GM19023 (cell line): ENCODE data around the gene PLXNB2.

Source experiments
- ATAC-seq: cut with Tn5 transposase; IDR thresholded peaks from one replicate; pipeline ENCODE4 v1.9.1; 2021; ENCODE audit warnings: mild to moderate bottlenecking, moderate library complexity; ENCODE audit not compliant: unreplicated experiment

PLXNB2 gene

DNA sequence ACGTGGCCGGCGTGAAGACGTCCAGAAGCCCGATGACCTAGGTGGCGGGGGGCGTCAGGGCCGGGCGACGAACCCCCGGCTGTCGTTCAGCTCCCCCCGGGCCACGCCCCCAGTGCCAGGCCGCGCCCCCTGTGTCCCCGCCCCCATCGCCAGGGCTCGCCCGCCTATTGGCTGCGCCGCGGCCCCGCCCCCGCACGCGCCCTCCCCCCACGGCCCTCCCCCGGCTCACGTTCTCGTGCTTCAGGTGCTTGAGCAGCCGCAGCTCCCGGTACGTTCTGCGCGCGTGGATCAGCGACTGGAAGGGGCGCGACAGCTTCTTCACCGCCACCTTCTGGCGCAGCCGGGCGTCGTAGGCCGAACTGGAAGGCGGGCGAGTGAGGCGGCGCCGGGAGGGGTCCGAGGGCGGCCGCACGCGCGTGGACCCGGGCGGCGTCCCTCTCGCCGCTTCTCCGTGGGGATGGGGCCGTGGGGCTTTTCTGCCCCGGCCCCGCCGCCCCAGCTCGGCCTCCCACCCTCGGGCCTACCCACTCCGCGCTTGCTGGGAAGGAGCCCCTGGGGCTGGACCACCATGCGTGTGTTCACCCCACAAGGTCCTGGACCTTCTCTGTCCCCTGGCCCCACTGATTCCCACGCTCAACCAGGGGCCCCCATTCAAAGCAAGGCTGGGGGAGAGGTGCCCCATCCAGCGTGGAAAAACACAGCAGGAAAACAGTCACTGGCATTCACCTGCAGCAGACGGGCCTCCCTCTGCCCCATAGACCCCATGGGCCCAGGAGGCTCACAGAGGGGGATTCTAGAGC is 39.7 kb downstream of the PLXNB2 start:
- no peak for ATAC-seq

DNA sequence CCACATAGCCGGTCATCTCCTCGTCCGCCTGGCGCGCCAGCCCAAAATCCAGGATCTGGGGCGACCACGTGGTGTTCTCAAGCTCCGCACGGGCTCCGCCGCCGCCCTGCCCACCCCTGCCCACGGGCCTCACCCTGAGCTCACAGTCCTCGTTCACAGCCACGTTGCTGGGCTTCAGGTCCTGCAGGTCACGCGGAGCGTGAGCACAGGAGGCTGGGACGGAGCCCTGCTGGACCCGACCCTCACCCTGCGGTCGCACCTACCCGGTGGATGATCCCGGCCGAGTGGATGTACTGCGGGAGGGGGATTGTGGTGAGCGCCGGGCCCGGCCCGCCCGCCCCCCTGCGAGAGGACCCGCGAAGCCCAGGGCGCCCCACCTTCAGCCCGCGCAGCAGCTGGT is 40.5 kb downstream of the PLXNB2 start:
- no peak for ATAC-seq

DNA sequence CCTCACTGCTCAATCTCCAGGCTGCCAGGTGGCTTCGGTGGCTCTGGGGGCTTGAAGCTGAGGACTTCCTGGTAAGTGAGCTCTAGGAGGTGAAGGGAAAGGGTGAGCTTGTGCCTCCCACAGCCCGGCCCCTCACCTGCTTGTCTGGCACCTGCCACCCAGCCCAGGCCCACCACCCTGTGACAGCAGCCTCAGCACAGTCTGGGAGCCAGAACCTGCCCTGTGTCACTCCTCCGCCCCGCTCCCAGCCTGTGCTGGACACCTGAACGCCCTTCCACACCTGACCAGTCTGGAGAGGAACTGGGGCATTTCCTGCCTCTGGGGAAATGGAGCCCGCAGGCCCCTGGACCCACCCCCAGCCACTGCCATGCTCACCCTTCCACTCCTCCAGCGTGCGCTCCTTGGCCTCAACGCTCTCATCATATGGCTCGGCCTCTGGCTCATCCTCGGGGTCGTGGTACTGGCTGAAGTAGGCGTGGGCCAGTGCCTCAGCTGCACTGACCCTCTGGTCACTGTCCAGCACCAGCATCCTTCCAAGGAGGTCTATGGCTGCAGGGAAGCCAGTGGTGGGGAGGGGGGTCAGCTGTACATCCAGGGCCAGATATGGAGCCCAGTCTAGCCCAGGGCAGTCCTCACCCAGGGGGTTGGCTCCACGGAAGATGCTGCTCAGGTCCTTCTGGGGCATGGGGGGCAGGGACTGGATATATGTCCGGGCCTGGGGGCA is 42.3 kb downstream of the PLXNB2 start:
- no peak for ATAC-seq

GRCh38 chr22:50264104-50264745 is 43.2 kb downstream of the PLXNB2 start:
- no peak for ATAC-seq

DNA sequence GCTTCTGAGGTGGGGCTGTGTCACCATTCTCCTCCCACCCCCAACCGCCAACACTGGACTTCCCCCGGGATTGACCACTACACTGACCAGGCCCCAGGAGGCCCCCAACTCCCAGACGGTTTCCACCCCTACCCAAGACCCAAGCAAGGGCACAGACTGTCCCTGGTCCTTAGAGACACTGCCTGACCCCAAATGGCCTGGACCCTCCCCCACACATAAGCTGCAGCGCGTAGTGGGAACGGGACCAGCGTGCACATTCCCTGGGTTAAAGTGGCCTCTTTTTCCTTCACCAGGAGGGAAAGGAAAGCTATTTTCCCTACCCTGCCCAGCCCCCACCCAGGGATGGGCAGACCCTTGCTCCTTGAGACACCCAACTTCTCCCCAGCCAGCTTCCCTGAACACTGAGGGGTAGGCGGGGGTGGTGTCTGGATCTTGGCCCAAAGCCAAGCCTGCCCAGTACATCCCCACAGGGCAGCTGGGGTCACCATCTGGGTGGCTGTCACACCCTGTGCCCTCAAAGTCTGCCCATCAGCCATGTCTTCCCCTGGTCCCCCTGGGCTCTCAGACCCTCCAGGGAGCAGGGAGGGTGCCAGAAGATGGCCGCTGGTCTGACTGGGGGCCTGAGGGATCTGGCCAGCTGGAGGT is 44.4 kb downstream of the PLXNB2 start:
- no peak for ATAC-seq

DNA sequence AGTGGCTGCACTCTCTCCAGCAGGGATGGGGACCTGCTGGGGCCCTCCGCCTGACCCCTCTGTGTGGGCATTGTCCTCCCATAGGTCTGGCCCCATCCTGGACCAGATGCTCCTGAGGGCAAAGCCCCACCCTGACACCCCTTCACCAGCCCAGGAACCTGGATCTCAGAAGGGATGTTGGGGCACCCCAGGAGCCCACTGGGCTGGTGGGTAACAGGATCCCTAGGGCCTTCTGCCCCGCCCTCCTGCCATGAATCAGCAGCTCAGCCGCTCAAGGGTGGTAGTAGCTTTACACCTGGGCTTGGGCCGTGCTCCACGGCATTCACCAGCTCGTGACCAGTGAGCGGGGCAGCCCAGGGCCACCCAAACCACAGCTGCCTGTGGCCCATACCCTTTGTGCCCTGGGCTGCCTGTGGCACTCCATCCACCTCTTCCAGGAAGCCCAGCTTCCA is 45.0 kb downstream of the PLXNB2 start:
- ATAC-seq = no peak

GRCh38 chr22:50261615-50262459 is 45.6 kb downstream of the PLXNB2 start, which contains the start of gene MAPK12:
Gene MAPK12, minus strand, starts transcription at chr22:50261683. Its CDS starts 174 bp downstream, at chr22:50261509.
- no peak for ATAC-seq

- ATAC-seq = no peak
These were observed 46.4 kb downstream of the PLXNB2 start for GRCh38 chr22:50260801-50261614.

DNA sequence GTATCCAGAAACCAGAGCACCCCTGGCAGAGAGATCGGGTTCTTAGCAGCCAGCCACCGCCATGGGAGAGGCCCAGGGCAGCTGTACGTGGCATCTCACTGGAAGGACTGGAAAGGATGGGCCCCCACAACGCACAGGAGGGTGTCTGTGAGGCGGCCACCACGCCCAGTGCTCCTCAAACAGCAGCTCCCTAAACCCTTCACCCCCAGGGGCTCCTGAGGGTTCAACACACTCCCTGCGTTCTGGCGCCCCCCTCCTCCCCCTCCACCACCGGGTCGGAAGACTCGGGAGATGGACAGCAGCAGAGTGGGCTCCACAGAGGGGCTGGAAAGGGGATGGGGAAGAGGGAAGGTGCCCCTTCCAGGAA is 47.0 kb downstream of the PLXNB2 start:
- ATAC-seq = no peak

DNA sequence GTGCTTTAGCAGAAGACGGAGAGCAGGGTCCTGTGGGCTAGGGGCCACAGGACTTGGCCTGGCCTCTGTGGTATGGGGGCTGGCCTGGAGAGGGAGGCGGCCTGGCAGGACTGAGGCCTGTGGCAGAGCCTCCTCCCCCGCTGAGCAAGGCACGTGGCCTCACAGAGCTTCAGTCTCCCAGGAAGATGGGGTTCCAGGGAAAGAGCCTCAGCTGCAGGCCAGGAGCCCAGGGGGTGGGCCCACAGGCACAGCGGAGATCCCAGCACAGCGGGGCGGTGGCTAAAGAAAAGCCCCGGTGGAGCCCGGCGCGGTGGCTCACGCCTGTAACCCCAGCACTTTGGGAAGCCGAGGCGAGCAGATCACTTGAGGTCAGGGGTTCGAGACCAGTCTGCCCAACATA is 48.1 kb downstream of the PLXNB2 start:
- ATAC-seq = no peak

DNA sequence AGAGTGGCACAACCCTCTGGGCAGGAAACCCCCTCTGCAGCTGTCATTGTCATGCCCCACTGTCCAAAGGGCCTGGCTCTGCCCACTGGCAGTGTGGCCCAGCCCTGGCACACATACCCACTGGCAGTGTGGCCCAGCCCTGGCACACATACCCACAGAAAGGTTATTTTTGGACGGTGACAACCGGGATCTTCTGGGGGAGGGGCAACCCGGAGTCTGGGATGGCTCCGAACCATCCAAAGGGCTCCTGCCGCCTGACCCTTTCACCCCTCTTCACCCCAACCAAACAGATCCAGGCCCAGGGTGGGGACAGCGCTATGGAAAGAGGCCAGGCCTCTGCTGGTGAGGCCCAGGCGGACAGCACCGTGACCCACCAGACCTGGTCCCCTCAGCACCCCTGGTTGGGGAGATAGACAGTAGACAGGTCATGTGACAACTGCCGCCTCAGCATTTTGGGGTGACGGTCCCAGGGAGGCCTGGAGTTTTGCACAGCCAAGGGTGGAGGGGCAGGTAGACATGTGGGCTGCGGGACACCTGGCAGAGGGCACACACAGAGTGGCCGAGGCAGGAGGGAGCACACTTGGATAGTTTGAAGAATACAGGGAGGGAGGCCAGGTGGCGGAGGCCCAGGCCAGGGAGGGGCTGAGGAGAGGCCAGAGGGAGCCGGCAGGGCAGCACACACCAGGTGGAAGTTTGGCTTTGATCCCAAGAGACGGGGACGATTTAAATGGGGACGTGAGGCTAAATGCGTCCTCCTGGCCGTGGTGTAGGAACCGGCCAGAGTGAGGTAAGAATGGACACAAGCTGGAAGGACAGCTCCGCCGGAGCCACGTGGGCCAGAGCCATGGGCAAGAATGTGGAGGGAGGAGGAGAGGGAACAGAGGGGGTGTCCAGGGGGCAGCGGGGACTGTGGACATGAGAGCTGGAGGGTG is 48.8 kb downstream of the PLXNB2 start:
- ATAC-seq = no peak

GRCh38 chr22:50257451-50258360 is 49.7 kb downstream of the PLXNB2 start:
- no peak for ATAC-seq

- no peak for ATAC-seq
These were observed 50.4 kb downstream of the PLXNB2 start for GRCh38 chr22:50257041-50257440.

- ATAC-seq = no peak
These were observed 51.1 kb downstream of the PLXNB2 start for GRCh38 chr22:50256258-50256862.

GRCh38 chr22:50255607-50256006 is 51.8 kb downstream of the PLXNB2 start:
- no peak for ATAC-seq

- ATAC-seq = no peak
These were observed 52.3 kb downstream of the PLXNB2 start for GRCh38 chr22:50255099-50255498.

DNA sequence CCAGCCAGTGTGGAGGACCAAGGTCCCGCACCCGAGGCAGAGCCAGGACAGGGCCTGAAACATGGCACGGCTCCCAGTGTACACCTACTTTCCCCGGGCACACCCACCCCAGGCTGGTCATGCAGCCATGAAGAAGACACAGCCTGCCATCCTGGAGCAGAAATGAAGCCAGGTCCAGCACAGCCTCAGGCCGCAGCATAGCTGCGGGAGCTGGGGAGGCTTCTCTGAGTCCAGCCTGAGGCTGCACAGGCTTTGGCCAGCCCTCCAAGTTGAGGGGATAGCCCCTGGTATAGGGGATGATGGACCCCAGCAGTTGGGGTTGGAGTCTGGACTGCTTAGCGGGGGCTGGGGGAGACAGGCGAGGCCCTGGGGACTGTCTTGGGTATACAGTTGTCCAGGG is 53.5 kb downstream of the PLXNB2 start:
- ATAC-seq = no peak
